Measurements from ENCODE around the gene EDRF1.

EDRF1 gene, protein sequence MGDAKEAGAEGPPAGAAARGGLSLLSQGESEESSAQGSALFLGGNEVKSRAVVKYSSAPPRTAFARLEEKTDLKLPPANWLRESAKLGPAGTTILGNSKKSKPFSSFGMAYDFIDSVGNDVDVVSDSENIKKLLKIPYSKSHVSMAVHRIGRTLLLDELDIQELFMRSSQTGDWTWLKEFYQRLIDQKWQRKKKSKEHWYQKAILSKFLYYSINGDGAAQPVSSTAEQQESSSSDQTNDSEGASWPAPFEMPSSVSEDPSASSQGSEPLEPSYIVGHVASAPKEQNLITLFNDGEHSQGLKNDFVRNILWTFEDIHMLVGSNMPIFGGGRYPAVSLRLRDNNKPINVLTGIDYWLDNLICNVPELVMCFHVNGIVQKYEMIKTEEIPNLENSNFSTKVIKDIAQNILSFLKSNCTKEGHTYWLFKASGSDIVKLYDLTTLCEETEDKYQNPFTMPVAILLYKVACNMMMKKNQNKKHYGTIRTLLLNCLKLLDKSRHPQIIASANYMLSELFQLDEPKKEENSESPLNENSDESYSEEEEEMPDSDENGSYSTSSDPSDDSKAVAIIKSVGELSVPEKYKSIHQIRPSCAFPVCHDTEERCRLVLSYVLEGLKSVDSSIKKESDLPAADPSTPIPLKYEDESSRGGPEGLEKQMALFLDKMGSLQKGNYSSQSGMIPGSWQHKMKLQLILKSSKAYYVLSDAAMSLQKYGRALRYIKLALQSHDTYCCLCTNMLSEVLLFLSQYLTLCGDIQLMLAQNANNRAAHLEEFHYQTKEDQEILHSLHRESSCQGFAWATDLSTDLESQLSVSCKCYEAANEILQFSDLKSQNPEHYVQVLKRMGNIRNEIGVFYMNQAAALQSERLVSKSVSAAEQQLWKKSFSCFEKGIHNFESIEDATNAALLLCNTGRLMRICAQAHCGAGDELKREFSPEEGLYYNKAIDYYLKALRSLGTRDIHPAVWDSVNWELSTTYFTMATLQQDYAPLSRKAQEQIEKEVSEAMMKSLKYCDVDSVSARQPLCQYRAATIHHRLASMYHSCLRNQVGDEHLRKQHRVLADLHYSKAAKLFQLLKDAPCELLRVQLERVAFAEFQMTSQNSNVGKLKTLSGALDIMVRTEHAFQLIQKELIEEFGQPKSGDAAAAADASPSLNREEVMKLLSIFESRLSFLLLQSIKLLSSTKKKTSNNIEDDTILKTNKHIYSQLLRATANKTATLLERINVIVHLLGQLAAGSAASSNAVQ

DNA sequence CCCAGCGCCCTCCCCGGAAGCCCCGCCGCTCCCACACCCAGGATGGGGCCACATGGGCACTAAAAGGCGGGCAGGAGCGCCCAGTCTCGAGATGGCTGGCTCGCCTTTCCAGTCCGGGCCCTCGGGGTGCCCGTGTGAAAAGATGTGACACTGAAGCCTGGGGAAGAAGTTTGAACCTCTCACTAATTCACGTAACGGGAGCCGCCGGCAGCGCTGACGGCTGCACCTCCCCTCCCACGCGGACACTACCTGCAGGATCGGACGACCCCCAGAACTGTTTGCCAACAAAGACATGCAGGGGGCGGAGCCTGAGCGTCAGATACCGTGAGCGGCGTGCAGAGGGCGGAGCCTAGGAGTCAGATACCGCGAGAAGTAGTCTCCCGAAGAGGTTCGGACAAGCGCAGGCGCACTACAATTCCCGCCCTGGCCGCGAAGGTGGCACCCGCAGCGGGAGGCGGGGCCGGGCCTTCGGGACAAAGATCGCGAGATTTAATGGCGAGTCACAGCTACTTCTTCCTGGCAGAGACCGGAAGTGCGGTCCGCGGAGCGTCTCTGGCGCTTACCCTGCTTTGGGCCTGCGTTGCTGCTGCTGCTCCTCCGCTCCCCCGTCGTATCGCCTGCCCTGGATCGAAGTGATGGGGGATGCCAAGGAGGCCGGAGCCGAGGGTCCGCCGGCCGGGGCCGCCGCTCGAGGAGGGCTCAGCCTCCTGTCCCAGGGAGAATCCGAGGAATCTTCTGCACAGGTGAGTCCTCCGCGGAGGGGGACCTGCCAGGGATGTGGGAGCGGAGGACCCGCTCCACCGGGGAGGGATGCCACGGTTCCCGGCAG, at the start of gene EDRF1:
Gene EDRF1 (plus strand): TSS at position 537 of the 829 bp plus-strand sequence. CDS start 99 bp downstream, at position 636.
- Histone ChIP-seq H3K36me3 (ENCODE audit: control insufficient read depth, insufficient read depth, low read length) (no peaks in the 10 kb centered on the region), H3K4me3 (replicated peaks; ENCODE audit: low read depth, low read length) (peak within 1 kb of the TSS; percentile 95), H3K27me3 (replicated peaks; ENCODE audit: control insufficient read depth, insufficient read depth, low read length) (no peaks in the 10 kb centered on the region)
- DNase-seq (ENCODE audit: extremely low read depth, insufficient read length): peak; percentile 99
- no peak for TF ChIP-seq CTCF (IDR thresholded peaks at IDR 0.05; ENCODE audit: insufficient read depth, low read length, poor library complexity, severe bottlenecking)

DNA sequence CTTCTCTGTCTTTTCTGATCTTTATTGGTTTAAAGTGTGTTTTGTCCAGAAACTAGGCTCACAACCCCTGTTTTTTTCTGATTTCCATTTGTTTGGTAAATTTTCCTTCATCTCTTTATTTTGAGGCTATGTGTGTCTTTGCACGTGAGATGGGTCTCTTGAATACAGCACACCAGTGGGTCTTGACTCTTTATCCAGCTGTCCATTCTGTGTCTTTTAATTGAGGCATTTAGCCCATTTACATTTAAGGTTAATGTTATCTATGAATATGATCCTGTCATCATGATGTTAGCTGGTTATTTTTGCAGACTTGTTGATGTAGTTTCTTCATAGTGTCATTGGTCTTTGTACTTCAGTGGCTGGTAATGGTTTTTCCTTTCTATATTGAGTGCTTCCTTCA, 46.6 kb upstream of the EDRF1 start:
- H3K4me3 ChIP-seq (replicated peaks; ENCODE audit: low read depth, low read length): no peak overlapping the region
- H3K36me3 ChIP-seq (ENCODE audit: control insufficient read depth, insufficient read depth, low read length): no peaks in the 10 kb centered on the region
- no peak for DNase-seq (ENCODE audit: extremely low read depth, insufficient read length)
- TF ChIP-seq CTCF (IDR thresholded peaks at IDR 0.05; ENCODE audit: insufficient read depth, low read length, poor library complexity, severe bottlenecking): no peak
- H3K27me3 ChIP-seq (replicated peaks; ENCODE audit: control insufficient read depth, insufficient read depth, low read length): no peaks in the 10 kb centered on the region

DNA sequence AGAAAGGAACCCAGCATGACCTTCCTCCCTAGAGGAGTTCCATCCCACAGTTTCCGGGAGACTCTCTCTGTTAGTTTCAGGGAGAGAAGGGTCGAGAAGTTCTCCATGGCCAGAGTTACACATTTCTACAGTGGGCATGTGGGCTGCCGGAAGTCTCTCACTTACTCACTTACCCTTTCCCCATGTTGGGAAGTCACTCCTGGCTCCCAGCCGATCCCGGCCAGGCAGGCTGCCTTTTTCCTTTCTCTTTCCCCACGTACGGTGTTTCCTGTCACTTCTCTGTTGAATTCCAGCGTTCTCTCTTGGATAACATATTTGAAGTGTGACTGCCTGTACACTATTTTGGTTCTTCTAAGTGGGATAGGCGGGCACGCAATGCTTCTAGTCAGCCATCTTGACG, 40.1 kb upstream of the EDRF1 start:
- no peak for TF ChIP-seq CTCF (IDR thresholded peaks at IDR 0.05; ENCODE audit: insufficient read depth, low read length, poor library complexity, severe bottlenecking)
- no peaks in the 10 kb centered on the region for H3K36me3 ChIP-seq (ENCODE audit: control insufficient read depth, insufficient read depth, low read length)
- H3K4me3 ChIP-seq (replicated peaks; ENCODE audit: low read depth, low read length): no peak overlapping the region
- peaks cover 2% of the 10 kb centered on the region; the same call in 1 of the 2 replicates for H3K27me3 ChIP-seq (replicated peaks; ENCODE audit: control insufficient read depth, insufficient read depth, low read length)
- DNase-seq (ENCODE audit: extremely low read depth, insufficient read length): no peak

- no peak for TF ChIP-seq CTCF (IDR thresholded peaks at IDR 0.05; ENCODE audit: insufficient read depth, low read length, poor library complexity, severe bottlenecking)
- H3K27me3 ChIP-seq (replicated peaks; ENCODE audit: control insufficient read depth, insufficient read depth, low read length): peaks cover 2% of the 10 kb centered on the region; the same call in 1 of the 2 replicates
- no peak for DNase-seq (ENCODE audit: extremely low read depth, insufficient read length)
- no peaks in the 10 kb centered on the region for H3K36me3 ChIP-seq (ENCODE audit: control insufficient read depth, insufficient read depth, low read length)
- H3K4me3 ChIP-seq (replicated peaks; ENCODE audit: low read depth, low read length): no peak within 1 kb of the TSS
These were observed 36.4 kb upstream of the EDRF1 start, which contains the start of gene TEX36 for GRCh38 chr10:125683063-125683462. Gene TEX36, minus strand, starts transcription at chr10:125683163. Its CDS starts 174 bp downstream, at chr10:125682989.

DNA sequence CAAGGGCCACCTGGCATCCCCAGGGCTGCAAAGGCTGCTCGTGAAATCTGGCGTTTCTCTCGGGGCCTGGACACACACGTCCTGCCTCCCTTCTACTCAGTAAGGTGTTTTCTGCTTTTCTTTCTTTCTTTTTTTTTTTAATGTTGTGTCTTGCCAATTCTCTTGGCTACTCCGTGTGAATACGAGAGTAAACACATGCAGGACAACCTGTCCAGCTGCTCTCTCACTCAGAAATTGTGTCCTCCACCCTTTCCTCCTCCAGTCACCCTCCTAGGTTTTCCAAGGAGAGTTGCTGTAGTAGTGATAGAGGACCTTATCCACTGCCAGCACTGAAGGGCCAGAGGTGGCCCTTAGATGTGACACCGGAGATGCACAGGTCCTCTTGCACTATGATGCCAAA, 35.7 kb upstream of the EDRF1 start:
- no peaks in the 10 kb centered on the region for H3K36me3 ChIP-seq (ENCODE audit: control insufficient read depth, insufficient read depth, low read length)
- H3K4me3 ChIP-seq (replicated peaks; ENCODE audit: low read depth, low read length): no peak overlapping the region
- no peak for DNase-seq (ENCODE audit: extremely low read depth, insufficient read length)
- no peak for TF ChIP-seq CTCF (IDR thresholded peaks at IDR 0.05; ENCODE audit: insufficient read depth, low read length, poor library complexity, severe bottlenecking)
- peaks cover 2% of the 10 kb centered on the region; the same call in 1 of the 2 replicates for H3K27me3 ChIP-seq (replicated peaks; ENCODE audit: control insufficient read depth, insufficient read depth, low read length)
